Sigmoid colon (tissue), 7 donors: ENCODE data around the gene HORMAD2. TPM values are rescaled to one million over a fixed set of nuclear protein-coding genes. Genes with fewer than 3 reads are reported as not detected.
"Not testable (repeated sequence)": the region's sequence is repeated elsewhere in the genome, so short reads cannot be mapped to it uniquely, and the experiment has no call there.

Experiments
- DNase-seq: peaks from one replicate; pipeline ENCODE4 v3.0.0-alpha.2; 2019
- H3K27ac ChIP-seq, 4 donors: fragments of 200-600 bp; sonication (generic); one replicate each; pipeline ENCODE4 v1.5.1; 2016 to 2019; ENCODE audit warnings: mild to moderate bottlenecking in 1 of 4
- H3K27me3 ChIP-seq, 3 donors: fragments of 200-600 bp; sonication (generic); one replicate each; pipeline ENCODE4 v1.5.1; 2019; ENCODE audit warnings: mild to moderate bottlenecking in 1 of 3
- H3K36me3 ChIP-seq, 4 donors: fragments of 200-600 bp; sonication (generic); one replicate each; pipeline ENCODE4 v1.5.1; 2016 to 2019
- H3K4me1 ChIP-seq, 4 donors: fragments of 200-600 bp; sonication (generic); one replicate each; pipeline ENCODE4 v1.5.1; 2017 to 2019
- H3K4me3 ChIP-seq, 4 donors: fragments of 200-600 bp; sonication (generic); one replicate each; pipeline ENCODE4 v1.5.1; 2017 to 2019; ENCODE audit warnings: mild to moderate bottlenecking in 2 of 4, moderate library complexity in 1 of 4
- H3K9me3 ChIP-seq, 4 donors: fragments of 200-600 bp in 3 of 4; sonication (generic) in 3 of 4; one replicate each; pipeline versions ENCODE4 v1.5.1 to v1.6.1; 2013 to 2019
- EP300 ChIP-seq, 4 donors: sonication (generic); formaldehyde crosslinking; IDR thresholded peaks; one replicate each; pipeline ENCODE4 v1.6.1; 2017; ENCODE audit warnings: antibody characterized with exemption in 4 of 4
- POLR2A ChIP-seq, 2 donors: fragments of 450-650 bp; IDR thresholded peaks; one replicate each; pipeline ENCODE4 v1.6.1; 2016; ENCODE audit warnings: antibody characterized with exemption in 2 of 2, mild to moderate bottlenecking in 2 of 2, moderate library complexity in 2 of 2
- POLR2AphosphoS5 ChIP-seq, 4 donors: sonication (generic); formaldehyde crosslinking; IDR thresholded peaks; one replicate each; pipeline ENCODE4 v1.6.1; 2017; ENCODE audit warnings: antibody characterized with exemption in 4 of 4
- WGBS, 2 donors: extraction: QIAGEN DNeasy Blood & Tissue Kit; methylation state at CpG; one replicate each; pipeline ENCODE4 v1.1.7; 2013; 5-methylcytosine and 5-hydroxymethylcytosine counted together
- intact Hi-C: fragments of 100-400 bp; cut with DNase I; formaldehyde crosslinking; loops from one replicate; pipeline ENCODE4 v1.15.1; 2023
- polyA plus RNA-seq, 3 donors: library from polyadenylated mRNA; stranded (reverse); fragments of 200-250 nt; gene quantifications; one replicate each; pipeline ENCODE4 v1.2.3, GENCODE V29; 2013
- total RNA-seq, 4 donors: library from RNA; depleted of rRNA; stranded (reverse); fragments of >200 nt; gene quantifications; one replicate each; pipeline ENCODE4 v1.1.0, GENCODE V29; 2016
- TF ChIP-seq, protein P1 (sequence below), 4 experiments: fragments of 450-650 bp in 3 of 4; fragments of 200-600 bp in 1 of 4; IDR thresholded peaks; one replicate each; pipeline ENCODE4 v1.5.1; 2016 to 2019; ENCODE audit warnings: antibody characterized with exemption in 4 of 4, mild to moderate bottlenecking in 3 of 4, moderate library complexity in 2 of 4
- donor health status: healthy with polysubstance abuse.
- donor health status: Bipolar disorder and iron deficiency.
- donor health status: healthy.

HORMAD2 gene
- total and polyA plus RNA-seq, 7 donors = not detected

DNA sequence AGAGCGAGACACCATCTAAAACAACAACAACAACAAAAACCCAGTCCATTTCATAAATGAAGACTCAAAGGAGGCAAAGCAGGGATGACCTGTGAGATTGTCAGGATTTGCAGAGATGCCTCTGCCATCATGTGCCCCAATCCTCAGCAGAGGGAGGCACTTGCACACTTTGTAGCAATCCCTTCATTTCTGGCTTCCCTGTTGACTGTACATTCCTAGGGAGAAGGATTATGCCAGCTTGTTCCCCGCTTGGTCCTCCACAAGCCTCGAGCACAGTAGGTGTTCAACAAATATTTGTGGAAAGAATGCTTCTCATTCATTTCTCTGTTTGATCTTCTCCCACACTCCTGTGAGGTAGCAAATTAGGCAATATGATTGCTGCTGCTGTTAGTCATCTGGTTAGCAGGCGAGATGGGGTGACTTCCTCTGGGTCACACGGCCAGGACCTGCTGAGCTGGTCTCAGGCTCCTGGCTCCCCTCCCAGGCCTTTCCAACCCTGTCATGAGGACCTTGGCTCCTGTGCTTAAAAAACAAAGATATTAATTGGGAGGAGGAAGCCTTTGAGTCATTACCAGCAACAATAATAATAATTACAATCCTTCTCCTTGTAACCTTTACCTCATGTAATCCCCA is 132.2 kb downstream of the HORMAD2 start:
- peak in 1 of 4 donors; percentile 70 for TF ChIP-seq POLR2AphosphoS5 (IDR thresholded peaks at IDR 0.05)
- TF ChIP-seq, protein P1, sequence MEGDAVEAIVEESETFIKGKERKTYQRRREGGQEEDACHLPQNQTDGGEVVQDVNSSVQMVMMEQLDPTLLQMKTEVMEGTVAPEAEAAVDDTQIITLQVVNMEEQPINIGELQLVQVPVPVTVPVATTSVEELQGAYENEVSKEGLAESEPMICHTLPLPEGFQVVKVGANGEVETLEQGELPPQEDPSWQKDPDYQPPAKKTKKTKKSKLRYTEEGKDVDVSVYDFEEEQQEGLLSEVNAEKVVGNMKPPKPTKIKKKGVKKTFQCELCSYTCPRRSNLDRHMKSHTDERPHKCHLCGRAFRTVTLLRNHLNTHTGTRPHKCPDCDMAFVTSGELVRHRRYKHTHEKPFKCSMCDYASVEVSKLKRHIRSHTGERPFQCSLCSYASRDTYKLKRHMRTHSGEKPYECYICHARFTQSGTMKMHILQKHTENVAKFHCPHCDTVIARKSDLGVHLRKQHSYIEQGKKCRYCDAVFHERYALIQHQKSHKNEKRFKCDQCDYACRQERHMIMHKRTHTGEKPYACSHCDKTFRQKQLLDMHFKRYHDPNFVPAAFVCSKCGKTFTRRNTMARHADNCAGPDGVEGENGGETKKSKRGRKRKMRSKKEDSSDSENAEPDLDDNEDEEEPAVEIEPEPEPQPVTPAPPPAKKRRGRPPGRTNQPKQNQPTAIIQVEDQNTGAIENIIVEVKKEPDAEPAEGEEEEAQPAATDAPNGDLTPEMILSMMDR (IDR thresholded peaks at IDR 0.05) = no peak
- H3K9me3 ChIP-seq = no peaks in the 10 kb centered on the region
- peak; percentile 82 for DNase-seq
- H3K27ac ChIP-seq = no peak overlapping the region
- 45 to 60% methylated on average over 5 of the region's 5 CpGs for WGBS, 2 donors
- H3K4me1 ChIP-seq = peaks cover 0 to 27% (median 11%) of the 10 kb centered on the region in 4 donors
- intact Hi-C loops = no loop called here
- no peak overlapping the region for H3K4me3 ChIP-seq
- H3K27me3 ChIP-seq = no peaks in the 10 kb centered on the region
- H3K36me3 ChIP-seq = no peaks in the 10 kb centered on the region

DNA sequence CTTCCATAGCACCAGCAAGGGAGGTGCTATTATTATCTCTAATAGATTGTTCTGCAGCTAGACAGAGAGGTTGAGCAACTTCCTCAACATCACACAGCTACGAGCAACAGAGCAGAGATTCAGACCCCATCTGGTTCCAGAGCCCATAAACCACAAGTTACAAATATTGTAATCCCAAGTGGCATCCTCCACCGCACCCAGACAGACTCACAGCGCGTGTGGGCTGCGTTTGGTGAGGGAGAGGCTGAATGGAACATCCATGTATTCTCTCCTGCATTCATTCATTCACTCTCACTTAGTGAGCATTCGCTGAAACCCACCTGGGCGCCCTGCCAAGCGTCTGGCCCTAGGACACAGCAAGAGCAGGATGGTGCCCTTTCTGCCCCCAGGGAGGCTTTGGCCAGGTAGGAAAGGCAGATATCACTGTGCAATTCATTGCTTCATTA is 132.8 kb downstream of the HORMAD2 start:
- intact Hi-C loops = no loop called here
- no peaks in the 10 kb centered on the region for H3K9me3 ChIP-seq
- no peak overlapping the region for H3K4me3 ChIP-seq
- DNase-seq = no peak
- TF ChIP-seq EP300 (IDR thresholded peaks at IDR 0.05) = no peak
- TF ChIP-seq POLR2AphosphoS5 (IDR thresholded peaks at IDR 0.05) = no peak
- TF ChIP-seq POLR2A (IDR thresholded peaks at IDR 0.05) = no peak
- TF ChIP-seq, protein P1 (IDR thresholded peaks at IDR 0.05) = no peak
- no peak overlapping the region for H3K27ac ChIP-seq
- peaks cover 0 to 25% (median 10%) of the 10 kb centered on the region in 4 donors for H3K4me1 ChIP-seq
- WGBS, 2 donors = 64 to 85% methylated on average over 8 of the region's 8 CpGs
- no peaks in the 10 kb centered on the region for H3K27me3 ChIP-seq
- no peaks in the 10 kb centered on the region for H3K36me3 ChIP-seq

DNA sequence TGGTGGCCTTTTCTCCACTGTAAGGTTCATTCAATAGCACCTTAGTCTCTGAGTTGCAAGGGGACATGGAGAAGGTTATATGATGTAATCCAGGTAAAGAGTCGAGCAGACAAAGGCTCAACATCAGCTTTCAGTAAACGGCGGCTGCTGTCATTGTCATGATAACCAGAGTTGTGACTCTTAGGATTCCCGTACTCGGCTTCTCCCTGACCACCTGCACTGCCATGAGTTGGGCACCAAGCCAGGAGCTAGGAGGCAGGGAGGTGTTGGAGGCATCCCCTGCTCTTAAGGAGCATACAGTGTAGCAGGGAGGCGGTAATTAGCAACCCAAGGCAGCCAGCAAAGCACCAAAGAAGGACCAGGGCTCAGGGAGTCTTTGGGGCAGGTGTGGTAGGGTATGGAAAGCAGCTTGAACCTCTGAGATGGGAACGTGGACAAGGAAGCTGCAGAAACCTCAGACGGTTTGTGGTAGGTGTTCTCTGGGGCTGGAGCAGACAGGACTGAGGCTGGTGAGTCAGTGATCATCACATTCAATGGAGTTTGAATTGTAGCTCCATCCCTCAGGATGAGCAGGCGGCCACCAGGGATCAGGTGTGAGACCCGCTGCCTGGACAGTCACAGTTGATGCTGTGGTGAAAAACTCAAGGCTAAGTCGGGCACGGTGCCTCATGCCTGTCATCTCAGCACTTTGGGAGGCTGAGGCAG is 134.6 kb downstream of the HORMAD2 start:
- no peak overlapping the region for H3K4me3 ChIP-seq
- no peak overlapping the region for H3K27ac ChIP-seq
- intact Hi-C loops = no loop called here
- 62 to 68% methylated on average over 12 of the region's 12 CpGs for WGBS, 2 donors
- no peaks in the 10 kb centered on the region for H3K36me3 ChIP-seq
- H3K27me3 ChIP-seq = no peaks in the 10 kb centered on the region
- peaks cover 0 to 11% (median 0%) of the 10 kb centered on the region in 4 donors for H3K4me1 ChIP-seq
- H3K9me3 ChIP-seq = no peaks in the 10 kb centered on the region
- no peak for DNase-seq
- no peak for TF ChIP-seq EP300 (IDR thresholded peaks at IDR 0.05)
- TF ChIP-seq, protein P1 (IDR thresholded peaks at IDR 0.05) = no peak
- TF ChIP-seq POLR2AphosphoS5 (IDR thresholded peaks at IDR 0.05) = no peak

DNA sequence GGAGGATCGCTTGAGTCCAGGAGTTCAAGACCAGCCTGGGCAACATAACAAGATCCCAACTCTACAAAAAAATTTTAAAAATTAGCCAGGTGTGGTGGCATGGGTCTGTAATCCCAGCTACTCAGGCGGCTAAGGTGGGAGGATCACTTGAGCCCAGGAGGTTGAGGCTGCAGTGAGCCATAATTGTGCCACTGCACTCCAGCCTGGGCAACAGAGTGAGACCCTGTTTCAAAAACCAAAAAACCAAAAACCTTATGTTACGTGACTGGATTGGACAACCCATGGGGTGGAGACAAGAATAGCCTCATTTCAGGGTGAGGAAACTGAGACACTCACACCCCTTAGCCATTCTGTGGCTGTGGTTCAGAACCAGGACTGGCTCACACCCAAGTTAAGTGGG is 136.0 kb downstream of the HORMAD2 start:
- DNase-seq, intact Hi-C loops, H3K27ac ChIP-seq, H3K27me3 ChIP-seq, H3K36me3 ChIP-seq, H3K9me3 ChIP-seq, H3K4me3 ChIP-seq: not testable (repeated sequence)
- WGBS, 2 donors = 96 to 97% methylated on average over 3 of the region's 3 CpGs
- peaks cover 0 to 11% (median 0%) of the 10 kb centered on the region in 4 donors for H3K4me1 ChIP-seq

DNA sequence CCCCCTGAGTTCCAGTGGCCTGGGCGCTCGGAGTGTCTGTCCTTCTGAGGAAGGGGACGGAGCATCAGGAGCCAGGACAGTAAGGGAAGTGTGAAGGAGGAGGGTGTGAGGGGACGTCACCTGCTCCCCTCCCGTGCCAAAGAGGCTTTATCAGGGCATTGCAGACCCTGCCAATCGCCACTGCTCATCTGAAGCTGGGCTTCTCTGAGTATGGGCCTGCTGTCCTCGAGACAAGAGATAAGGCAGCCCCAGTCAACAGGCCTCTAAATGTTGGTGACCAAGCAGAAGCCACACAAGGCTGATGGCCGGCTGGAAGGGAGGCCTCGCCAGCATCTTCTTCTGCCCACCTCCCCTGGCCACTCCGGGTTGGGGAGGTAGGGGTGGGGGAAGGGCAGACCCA is 136.4 kb downstream of the HORMAD2 start:
- WGBS, 2 donors = 90 to 91% methylated on average over 10 of the region's 10 CpGs
- Histone ChIP-seq H3K4me1 (peaks cover 0 to 11% (median 0%) of the 10 kb centered on the region in 4 donors), H3K9me3 (no peaks in the 10 kb centered on the region), H3K4me3 (no peak overlapping the region), H3K27ac (no peak overlapping the region), H3K36me3 (no peaks in the 10 kb centered on the region), H3K27me3 (peaks cover 0 to 3% (median 0%) of the 10 kb centered on the region in 3 donors)
- intact Hi-C loops = no loop called here
- no peak for DNase-seq
- TF ChIP-seq POLR2A (IDR thresholded peaks at IDR 0.05) (no peak), EP300 (IDR thresholded peaks at IDR 0.05) (no peak), POLR2AphosphoS5 (IDR thresholded peaks at IDR 0.05) (no peak)
- TF ChIP-seq, protein P1 (IDR thresholded peaks at IDR 0.05) = no peak
